NCI-H82 treated with DMSO at 0.1 percent for 48 hours (cell line): ENCODE data around the gene GARNL3.

Experiments used
- DNase-seq: peaks from one replicate; lab custom pipeline; 2025; ENCODE audit not compliant: unreplicated experiment; lab: John Stamatoyannopoulos, UW

GARNL3 gene

GRCh38 chr9:127232833-127233549, 31.6 kb upstream of the GARNL3 start:
- DNase-seq: no peak

GRCh38 chr9:127233550-127233949, 31.0 kb upstream of the GARNL3 start:
- no peak for DNase-seq

GRCh38 chr9:127233989-127234388, 30.6 kb upstream of the GARNL3 start:
- DNase-seq: no peak

- DNase-seq: no peak
Observed at GRCh38 chr9:127237801-127238200, 26.8 kb upstream of the GARNL3 start.

- DNase-seq: no peak
Observed at GRCh38 chr9:127241354-127241753, 23.2 kb upstream of the GARNL3 start.

- DNase-seq: peak; percentile 66
Observed at GRCh38 chr9:127244609-127245601, 19.7 kb upstream of the GARNL3 start.

- DNase-seq: no peak
Observed at GRCh38 chr9:127245637-127246164, 18.9 kb upstream of the GARNL3 start.

GRCh38 chr9:127248241-127248640, 16.3 kb upstream of the GARNL3 start:
- DNase-seq: no peak

- DNase-seq: no peak
Observed at GRCh38 chr9:127249877-127250276, 14.7 kb upstream of the GARNL3 start.

GRCh38 chr9:127250896-127251391, 13.6 kb upstream of the GARNL3 start:
- DNase-seq: peak; percentile 20

GRCh38 chr9:127252410-127253318, 11.9 kb upstream of the GARNL3 start:
- DNase-seq: no peak

GRCh38 chr9:127253446-127253845, 11.1 kb upstream of the GARNL3 start:
- DNase-seq: peak; percentile 74

GRCh38 chr9:127255692-127256091, 8.9 kb upstream of the GARNL3 start:
- no peak for DNase-seq

GRCh38 chr9:127256324-127256723, 8.2 kb upstream of the GARNL3 start:
- DNase-seq: no peak

GRCh38 chr9:127258606-127259471, 5.7 kb upstream of the GARNL3 start:
- DNase-seq: peak; percentile 43

GRCh38 chr9:127262602-127263001, 2.0 kb upstream of the GARNL3 start:
- DNase-seq: no peak

GRCh38 chr9:127263237-127263636, 1.3 kb upstream of the GARNL3 start:
- no peak for DNase-seq

GRCh38 chr9:127263664-127264063, 910 bp upstream of the GARNL3 start:
- peak; percentile 14 for DNase-seq

GRCh38 chr9:127267793-127268525, 3.4 kb downstream of the GARNL3 start:
- DNase-seq: no peak
